WTC11 (cell line): ENCODE results near the gene NSMCE1. TPM values are rescaled to one million over a fixed set of nuclear protein-coding genes. Genes with fewer than 3 reads are reported as not detected.

Experiments used
- ATAC-seq: fragments of 200-7000 bp; cut with Tn5 transposase; 2 replicates; pipeline ENCODE4 v1.10.0; 2021; ENCODE audit warnings: mild to moderate bottlenecking, moderate library complexity
- CTCF ChIA-PET: fragments of 300-600 bp; sonication (Branson Sonifier 250); formaldehyde crosslinking; loops from one replicate; lab custom pipeline; 2021; ENCODE audit warnings: antibody characterized with exemption; lab: Charles Lee
- POLR2A ChIA-PET: fragments of 350-600 bp; sonication (Branson Sonifier 250); formaldehyde crosslinking; loops from one replicate; lab custom pipeline; 2021; ENCODE audit warnings: antibody characterized with exemption; lab: Charles Lee
- DNase-seq: peaks from one replicate; pipeline ENCODE4 v3.0.0; 2021; ENCODE audit warnings: low spot score
- H3K27ac Mint-ChIP-seq: 2 replicates; pipeline ENCODE4 v1.8.0; 2021; ENCODE audit warnings: mixed read lengths
- H3K27me3 Mint-ChIP-seq: 2 replicates; pipeline ENCODE4 v1.8.0; 2021; ENCODE audit warnings: low read depth, mild to moderate bottlenecking, moderate library complexity, mixed read lengths
- H3K36me3 Mint-ChIP-seq: 2 replicates; pipeline ENCODE4 v1.8.0; 2021; ENCODE audit warnings: mixed read lengths
- H3K4me1 Mint-ChIP-seq: 2 replicates; pipeline ENCODE4 v1.8.0; 2022; ENCODE audit warnings: mixed read lengths
- H3K4me3 Mint-ChIP-seq: 2 replicates; pipeline ENCODE4 v1.8.0; 2021; ENCODE audit warnings: mild to moderate bottlenecking, moderate library complexity, mixed read lengths
- H3K9me3 Mint-ChIP-seq: 2 replicates; pipeline ENCODE4 v1.8.0; 2021; ENCODE audit warnings: mixed read lengths
- AFF4 ChIP-seq: sonication (generic); formaldehyde crosslinking; IDR thresholded peaks from 2 replicates; pipeline ENCODE4 v1.8.1; 2023; ENCODE audit warnings: mild to moderate bottlenecking, missing genetic modification reagents, borderline replicate concordance
- ARID4B ChIP-seq: sonication (generic); formaldehyde crosslinking; IDR thresholded peaks from 2 replicates; pipeline ENCODE4 v1.8.0; 2023; ENCODE audit warnings: missing genetic modification reagents, mild to moderate bottlenecking, borderline replicate concordance
- ATF2 ChIP-seq: sonication (generic); formaldehyde crosslinking; IDR thresholded peaks from 2 replicates; pipeline ENCODE4 v1.8.1; 2022; ENCODE audit warnings: low read depth, missing genetic modification reagents, borderline replicate concordance
- CREM ChIP-seq: sonication (generic); formaldehyde crosslinking; IDR thresholded peaks from 2 replicates; pipeline ENCODE4 v1.8.1; 2022; ENCODE audit warnings: mild to moderate bottlenecking, missing genetic modification reagents, moderate library complexity
- EMX1 ChIP-seq: fragments of 250-450 bp; sonication (Bioruptor Pico); IDR thresholded peaks from 2 replicates; pipeline ENCODE4 v1.8.0; 2021; ENCODE audit warnings: mild to moderate bottlenecking
- ERG ChIP-seq: fragments of 250-450 bp; sonication (Bioruptor Pico); IDR thresholded peaks from 2 replicates; pipeline ENCODE4 v1.8.0; 2021; ENCODE audit warnings: mild to moderate bottlenecking
- ETV6 ChIP-seq: sonication (generic); formaldehyde crosslinking; IDR thresholded peaks from 2 replicates; pipeline ENCODE4 v1.8.1; 2022; ENCODE audit warnings: mild to moderate bottlenecking, missing genetic modification reagents
- IRF2 ChIP-seq: sonication (generic); formaldehyde crosslinking; IDR thresholded peaks from 2 replicates; pipeline ENCODE4 v1.8.0; 2022; ENCODE audit warnings: low read depth, missing genetic modification reagents, borderline replicate concordance
- MXD4 ChIP-seq: fragments of 250-450 bp; sonication (Bioruptor Pico); IDR thresholded peaks from 2 replicates; pipeline ENCODE4 v1.8.0; 2021; ENCODE audit warnings: mild to moderate bottlenecking, moderate library complexity, borderline replicate concordance
- NFYB ChIP-seq: sonication (generic); formaldehyde crosslinking; conservative IDR thresholded peaks from 2 replicates; pipeline ENCODE4 v1.8.0; 2022; ENCODE audit warnings: low read depth, missing genetic modification reagents
- SP1 ChIP-seq: sonication (generic); formaldehyde crosslinking; conservative IDR thresholded peaks from 2 replicates; pipeline ENCODE4 v1.8.1; 2022; ENCODE audit warnings: missing genetic modification reagents
- ZBTB21 ChIP-seq: sonication (generic); formaldehyde crosslinking; IDR thresholded peaks from 2 replicates; pipeline ENCODE4 v1.8.1; 2023; ENCODE audit warnings: mild to moderate bottlenecking, missing genetic modification reagents, borderline replicate concordance
- ZNF263 ChIP-seq: sonication (generic); formaldehyde crosslinking; IDR thresholded peaks from 2 replicates; pipeline ENCODE4 v1.8.1; 2022; ENCODE audit warnings: low read depth, mild to moderate bottlenecking, moderate library complexity, missing genetic modification reagents
- ZNF671 ChIP-seq: fragments of 250-450 bp; sonication (Bioruptor Pico); IDR thresholded peaks from 2 replicates; pipeline ENCODE4 v1.8.0; 2021; ENCODE audit warnings: mild to moderate bottlenecking
- total RNA-seq: library from RNA; stranded (reverse); gene quantifications from 3 replicates; pipeline ENCODE4 v1.2.3, GENCODE V29; 2021

The NSMCE1 gene
- total RNA-seq, 1 experiment from 2014 or later = 29.4 TPM

- Mint-ChIP-seq H3K4me1 (peaks cover 22% of the 10 kb centered on the region), H3K27me3 (peaks cover 4% of the 10 kb centered on the region), H3K36me3 (no peaks in the 10 kb centered on the region)
- ATAC-seq (no peak), DNase-seq (no peak)
- TF ChIP-seq ZNF671 (no peak), ZBTB21 (no peak), SP1 (CRISPR knock-in tag) (no peak), ERG (no peak), ATF2 (CRISPR knock-in tag) (no peak), CREM (CRISPR knock-in tag) (no peak), ZNF263 (CRISPR knock-in tag) (no peak), MXD4 (CRISPR knock-in tag) (no peak), AFF4 (CRISPR knock-in tag) (no peak)
- TF ChIP-seq, all 79 proteins: peak for 0
- peaks cover 20% of the 10 kb centered on the region for H3K9me3 Mint-ChIP-seq
- ChIA-PET POLR2A (interaction anchor here (0.9 kb wide), 1 partner anchor 119 kb away, joined by 3 read pairs; no protein-coding TSS in a partner anchor), CTCF (interaction anchor here (1.0 to 2.0 kb wide), 7 partner anchors 14 to 157 kb away, joined by 3 to 14 read pairs (median 3); no protein-coding TSS in a partner anchor)
- no peak overlapping the region for H3K4me3 Mint-ChIP-seq
- H3K27ac Mint-ChIP-seq = no peak overlapping the region
Measured at GRCh38 chr16:27198451-27199234, 69.9 kb downstream of the NSMCE1 start.

- Mint-ChIP-seq H3K27me3 (peaks cover 4% of the 10 kb centered on the region), H3K27ac (no peak overlapping the region), H3K4me1 (peaks cover 14% of the 10 kb centered on the region), H3K36me3 (no peaks in the 10 kb centered on the region)
- no peak for DNase-seq
- CTCF ChIA-PET = interaction anchor here (5.7 kb wide), 1 partner anchor 17 kb away, joined by 43 read pairs; no protein-coding TSS in a partner anchor
- no peak for ATAC-seq
- TF ChIP-seq EMX1 (CRISPR knock-in tag) = no peak
- TF ChIP-seq IRF2 (CRISPR knock-in tag) = no peak
- TF ChIP-seq ERG = no peak
- TF ChIP-seq, all 79 proteins: peak for 0
- Mint-ChIP-seq H3K4me3 (no peak overlapping the region), H3K9me3 (peaks cover 14% of the 10 kb centered on the region)
- POLR2A ChIA-PET = no interaction called here
Measured at GRCh38 chr16:27197004-27197403, 71.6 kb downstream of the NSMCE1 start.

GRCh38 chr16:27195941-27196595 is 72.5 kb downstream of the NSMCE1 start:
- Mint-ChIP-seq H3K27me3 (peaks cover 4% of the 10 kb centered on the region), H3K36me3 (no peaks in the 10 kb centered on the region), H3K9me3 (peaks cover 14% of the 10 kb centered on the region), H3K4me3 (no peak overlapping the region), H3K4me1 (peaks cover 14% of the 10 kb centered on the region), H3K27ac (no peak overlapping the region)
- no peak for ATAC-seq
- POLR2A ChIA-PET = no interaction called here
- no peak for DNase-seq
- CTCF ChIA-PET = interaction anchor here (5.7 kb wide), 1 partner anchor 16 kb away, joined by 43 read pairs; no protein-coding TSS in a partner anchor
- TF ChIP-seq NFYB (CRISPR knock-in tag) = no peak
- no peak for TF ChIP-seq ETV6
- no peak for TF ChIP-seq ARID4B (CRISPR knock-in tag)
- no peak for TF ChIP-seq SP1 (CRISPR knock-in tag)
